ENCODE results near the gene PRR11.

- no peak for TF ChIP-seq EZH2 (IDR thresholded peaks at IDR 0.05)
- no peak for TF ChIP-seq POLR2AphosphoS5 (IDR thresholded peaks at IDR 0.05; ENCODE audit: borderline replicate concordance, low read depth, low read length)
Measured at GRCh38 chr17:59202320-59202719, 46.8 kb downstream of the PRR11 start.
